ELF-1 (cell line): ENCODE data around the gene SLC29A1.

Experiments
- DNase-seq: peaks from one replicate; pipeline ENCODE4 v3.0.0-alpha.2; 2016; ENCODE audit warnings: low read depth, low spot score

SLC29A1 gene

GRCh38 chr6:44237021-44237812 lies 13.8 kb downstream of the SLC29A1 start:
- DNase-seq = peak; percentile 74

GRCh38 chr6:44237813-44238433 lies 14.5 kb downstream of the SLC29A1 start:
- DNase-seq = peak; percentile 79

- no peak for DNase-seq
Measured at GRCh38 chr6:44238687-44239350, 15.4 kb downstream of the SLC29A1 start.

- DNase-seq = peak; percentile 73
Measured at GRCh38 chr6:44243345-44243744, 19.9 kb downstream of the SLC29A1 start.

- DNase-seq = no peak
Measured at GRCh38 chr6:44245391-44245911, 22.1 kb downstream of the SLC29A1 start.

- peak; percentile 99 for DNase-seq
Measured at GRCh38 chr6:44245912-44246662, 22.7 kb downstream of the SLC29A1 start.

- DNase-seq = peak; percentile 100
Measured at GRCh38 chr6:44246663-44247337, 23.4 kb downstream of the SLC29A1 start, which contains the start of gene HSP90AB1. Gene HSP90AB1 (plus strand): TSS chr6:44247101. CDS start chr6:44248630, 1,529 bp downstream.

GRCh38 chr6:44247338-44248302 lies 24.2 kb downstream of the SLC29A1 start:
- DNase-seq = peak; percentile 65

GRCh38 chr6:44248579-44248978 lies 25.2 kb downstream of the SLC29A1 start:
- DNase-seq = no peak

- DNase-seq = no peak
Measured at GRCh38 chr6:44249082-44249748, 25.8 kb downstream of the SLC29A1 start.

- DNase-seq = no peak
Measured at GRCh38 chr6:44250067-44250717, 26.8 kb downstream of the SLC29A1 start.

- no peak for DNase-seq
Measured at GRCh38 chr6:44250718-44251123, 27.3 kb downstream of the SLC29A1 start.

- no peak for DNase-seq
Measured at GRCh38 chr6:44251576-44252524, 28.5 kb downstream of the SLC29A1 start.

GRCh38 chr6:44253307-44254101 lies 30.1 kb downstream of the SLC29A1 start:
- peak; percentile 68 for DNase-seq

- DNase-seq = peak; percentile 72
Measured at GRCh38 chr6:44254191-44255104, 31.1 kb downstream of the SLC29A1 start.
